GM21360 (cell line): Measurements from ENCODE around the gene MAEA.
"Not testable (repeated sequence)": the region's sequence is repeated elsewhere in the genome, so short reads cannot be mapped to it uniquely, and the experiment has no call there.

ENCODE experiments used
- ATAC-seq: cut with Tn5 transposase; IDR thresholded peaks from one replicate; pipeline ENCODE4 v1.9.1; 2021; ENCODE audit warnings: mild to moderate bottlenecking, moderate library complexity; ENCODE audit not compliant: unreplicated experiment

Gene MAEA

DNA sequence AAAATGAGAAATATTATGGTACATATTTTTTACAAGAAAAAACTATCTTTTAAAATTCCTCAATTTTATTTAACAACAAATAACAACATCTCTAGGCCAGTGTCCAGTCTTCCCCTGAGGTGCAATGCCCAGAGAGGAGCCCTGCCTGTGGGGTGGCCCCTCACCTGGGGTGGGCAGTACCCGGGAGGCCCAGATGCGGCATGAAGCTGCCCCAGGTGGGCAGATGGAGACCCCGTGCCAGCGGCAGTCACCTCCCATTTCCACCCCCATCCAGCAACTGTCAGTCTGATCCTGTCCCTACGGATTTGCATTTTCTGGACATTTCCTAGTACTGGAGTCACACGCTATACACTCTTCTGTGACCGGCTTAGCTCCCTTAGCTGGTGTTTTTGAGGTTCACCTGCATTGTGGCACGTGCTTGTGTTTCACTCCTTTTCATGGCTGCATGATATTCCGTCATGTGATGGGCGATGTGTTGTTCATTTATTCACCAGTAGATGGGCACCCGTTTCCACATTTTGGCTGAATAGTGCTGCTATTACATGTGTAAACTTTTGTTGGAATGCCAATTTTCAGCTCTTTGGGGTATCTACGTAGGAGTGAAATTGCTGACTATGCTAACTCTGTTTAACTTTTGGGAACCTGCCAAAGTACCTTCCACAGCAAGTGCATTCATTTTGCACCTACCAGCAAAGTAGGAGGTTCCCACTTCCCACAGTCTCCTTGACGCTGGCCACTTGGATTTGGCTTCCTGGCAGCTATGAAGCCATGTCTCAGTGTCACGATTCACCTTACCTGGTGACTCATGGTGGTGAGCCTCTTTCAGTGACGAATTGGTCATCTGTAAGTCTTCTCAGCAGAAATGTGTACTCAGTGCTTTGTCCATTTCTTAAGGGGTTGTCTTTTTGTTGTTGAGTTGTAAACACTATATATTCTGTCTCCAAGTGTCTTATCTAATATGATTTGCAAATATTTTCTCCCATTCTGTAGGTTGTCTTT is 11.7 kb upstream of the MAEA start:
- no peak for ATAC-seq

DNA sequence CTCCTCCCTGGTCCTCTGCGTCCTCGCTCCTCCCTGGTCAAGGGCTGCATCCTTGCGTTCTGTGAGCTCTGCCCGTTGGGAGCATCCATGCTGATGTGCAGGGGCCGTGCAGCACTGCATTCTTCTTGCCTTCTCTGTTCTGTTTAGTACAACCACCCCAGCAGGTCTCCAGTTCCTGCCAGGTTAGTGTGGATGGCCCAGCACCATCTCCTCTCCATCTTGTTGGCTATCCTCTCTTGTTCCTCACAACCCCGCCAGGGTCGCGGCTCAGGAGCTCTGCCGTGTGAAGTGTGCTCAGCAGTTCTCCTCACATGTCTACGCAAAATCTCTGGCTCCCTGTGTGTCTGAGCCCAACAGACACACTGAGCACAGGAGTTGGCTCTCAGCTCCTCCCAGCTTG is 10.4 kb upstream of the MAEA start:
- ATAC-seq = no peak

DNA sequence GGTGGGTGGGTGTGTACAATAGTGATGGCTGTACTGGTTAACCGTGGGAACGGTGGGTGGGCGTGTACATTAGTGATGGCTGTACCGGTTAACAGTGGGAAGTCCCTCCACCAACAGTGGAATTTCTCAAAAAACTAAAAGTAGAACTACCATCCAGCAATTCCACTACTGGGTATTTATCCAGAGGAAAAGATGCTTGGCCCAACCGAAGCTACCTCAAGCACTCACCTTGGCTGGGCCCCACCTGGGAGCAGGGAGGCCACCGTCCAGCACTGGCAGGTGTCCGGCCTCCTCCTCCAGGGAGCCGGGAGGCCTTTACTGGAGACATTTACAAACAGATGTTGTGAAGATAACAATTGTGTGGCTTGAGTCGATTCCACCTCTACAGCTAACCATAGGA is 6.0 kb upstream of the MAEA start:
- no peak for ATAC-seq

DNA sequence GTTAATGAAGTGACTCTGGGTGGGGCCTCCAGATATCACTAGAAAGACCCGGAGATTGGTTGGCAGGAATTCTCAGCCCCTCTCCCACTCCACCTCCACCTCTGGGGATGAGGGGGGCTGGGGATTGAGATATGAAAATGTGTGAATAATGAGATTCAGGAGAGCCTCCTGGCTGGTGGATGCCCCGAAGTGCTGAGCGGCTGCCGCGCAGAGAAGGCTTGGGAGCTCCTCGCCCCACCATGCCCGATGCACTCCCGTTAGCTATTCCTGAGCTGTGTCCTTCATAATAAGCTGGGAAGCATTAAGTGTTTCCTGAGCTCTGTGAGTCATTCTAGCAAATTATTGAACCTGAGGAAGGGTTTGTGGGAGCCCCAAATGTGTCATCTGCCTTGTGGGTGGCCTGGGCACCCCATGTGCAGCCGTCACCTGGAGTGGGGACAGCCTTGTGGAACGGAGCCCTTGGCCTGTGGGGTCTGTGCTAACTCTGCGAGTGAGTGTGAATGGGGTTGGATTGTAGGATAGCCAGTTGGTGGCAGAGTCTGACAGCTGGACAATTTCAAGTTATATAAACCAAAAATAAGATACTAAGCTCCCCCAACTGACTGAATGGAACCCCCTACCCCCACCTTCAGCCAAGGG is 4.4 kb upstream of the MAEA start:
- ATAC-seq = no peak

DNA sequence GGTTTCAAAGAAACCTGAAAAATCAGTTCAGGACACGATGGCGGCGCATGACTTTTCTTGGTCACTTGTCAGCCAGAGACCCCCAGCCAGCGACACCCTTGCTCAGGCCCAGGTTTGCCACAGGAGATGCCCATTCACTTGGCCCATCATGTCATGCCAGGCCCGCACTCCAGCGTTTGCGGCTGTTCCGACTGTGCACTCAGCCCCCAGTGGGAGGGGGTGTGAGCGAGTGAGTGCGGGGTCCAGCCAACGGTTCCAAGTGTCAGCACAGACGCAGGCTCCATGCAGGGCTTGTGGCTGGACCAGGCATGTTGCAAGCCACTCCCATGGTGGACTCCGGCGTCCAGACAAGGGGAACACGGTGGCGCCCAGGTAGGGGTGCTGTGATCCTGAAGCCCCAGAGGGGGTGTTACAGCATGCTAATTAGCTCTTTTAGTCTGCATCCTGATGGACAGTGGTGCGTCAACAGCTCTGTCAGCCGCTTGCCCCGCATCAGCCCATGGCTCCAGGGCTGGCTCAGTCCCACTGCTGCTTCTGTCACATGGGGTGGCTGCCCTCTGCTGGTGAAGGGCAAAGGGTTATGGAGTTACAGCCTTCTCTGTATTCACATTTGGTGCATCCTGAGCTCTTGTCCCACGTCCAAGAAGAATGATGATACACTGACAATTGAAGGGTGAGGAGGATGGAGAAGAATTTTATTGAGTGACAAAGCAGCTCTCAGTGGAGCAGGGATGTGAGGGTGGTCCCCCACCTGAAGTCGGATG is 3.7 kb upstream of the MAEA start:
- no peak for ATAC-seq

DNA sequence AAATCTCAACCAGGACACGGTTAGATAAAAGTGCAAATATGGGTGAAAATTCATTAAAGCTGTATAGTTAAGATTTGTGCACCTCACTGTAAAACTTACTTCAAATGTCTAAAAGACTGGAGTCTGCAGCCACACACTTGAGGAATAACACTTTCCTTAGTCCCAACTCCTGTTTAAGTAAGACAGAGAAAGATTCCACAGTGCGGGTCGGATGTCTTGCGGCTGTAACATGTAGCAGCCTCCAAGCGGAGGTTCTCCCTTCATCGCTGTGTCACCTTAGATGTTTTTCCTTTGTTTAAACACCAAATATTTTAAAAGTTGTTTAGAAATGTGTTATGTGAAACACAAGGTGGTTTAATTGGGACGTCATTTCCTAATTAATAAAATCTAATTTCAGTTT is 905 bp upstream of the MAEA start:
- no peak for ATAC-seq

DNA sequence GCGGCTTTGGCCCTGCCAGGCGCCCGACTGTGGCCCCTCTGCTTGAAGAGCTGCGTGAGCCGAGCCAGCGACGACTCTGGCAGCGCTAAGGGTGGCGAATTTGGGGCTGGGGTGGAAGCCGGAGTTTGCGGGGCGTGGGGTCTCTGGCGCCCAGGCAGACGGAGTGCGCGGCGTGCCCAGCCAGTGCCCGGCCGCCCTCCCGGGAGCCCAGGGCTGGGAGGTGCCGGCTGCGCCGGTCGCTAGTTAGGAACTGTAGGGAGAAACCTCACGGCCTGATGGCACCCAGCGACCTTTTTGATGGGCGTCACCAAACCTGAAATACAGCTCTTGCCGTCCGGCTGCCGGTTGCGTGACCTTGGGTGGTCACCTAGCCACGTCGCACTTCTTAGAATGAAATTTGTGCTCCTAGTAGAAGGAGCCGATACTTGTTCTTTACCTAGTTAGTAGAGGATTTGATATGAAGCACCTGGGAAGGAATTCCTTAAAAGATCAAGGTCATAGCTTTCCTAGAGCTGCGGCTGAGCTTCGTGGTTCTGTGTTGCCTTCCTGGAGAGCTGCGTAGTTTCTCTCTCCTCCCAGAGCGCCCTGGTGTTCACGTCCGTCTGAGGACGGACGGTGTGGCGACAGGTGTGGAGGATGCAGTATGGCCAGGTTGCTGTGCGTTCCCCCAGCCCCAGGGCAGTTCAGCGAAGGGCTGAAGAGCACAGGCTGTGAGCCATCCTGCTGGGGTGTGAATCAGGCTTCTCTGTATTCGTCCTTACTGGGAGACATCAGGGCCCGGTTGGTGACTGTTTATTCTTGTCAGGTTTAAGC is 680 bp downstream of the MAEA start:
- ATAC-seq = peak; percentile 2

DNA sequence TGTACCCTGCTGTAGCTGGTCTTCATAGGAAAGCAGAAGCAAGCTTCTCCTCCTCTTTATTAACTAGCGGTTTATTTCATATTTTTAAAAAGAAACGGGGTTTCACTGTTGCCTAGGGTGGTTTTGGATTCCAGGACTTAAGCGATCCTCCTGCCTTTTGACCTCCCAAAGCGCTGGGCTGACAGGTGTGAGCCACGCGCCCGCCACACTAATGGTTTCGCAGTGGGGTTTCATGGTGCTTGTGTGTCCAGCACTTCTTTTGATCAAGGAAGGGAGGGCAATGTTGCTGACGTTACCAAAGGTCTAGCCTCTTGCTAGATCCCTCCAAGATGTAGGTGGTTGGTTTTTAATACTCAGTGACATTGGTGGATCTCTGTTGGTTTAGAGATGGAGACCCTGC is 1.4 kb downstream of the MAEA start:
- no peak for ATAC-seq

DNA sequence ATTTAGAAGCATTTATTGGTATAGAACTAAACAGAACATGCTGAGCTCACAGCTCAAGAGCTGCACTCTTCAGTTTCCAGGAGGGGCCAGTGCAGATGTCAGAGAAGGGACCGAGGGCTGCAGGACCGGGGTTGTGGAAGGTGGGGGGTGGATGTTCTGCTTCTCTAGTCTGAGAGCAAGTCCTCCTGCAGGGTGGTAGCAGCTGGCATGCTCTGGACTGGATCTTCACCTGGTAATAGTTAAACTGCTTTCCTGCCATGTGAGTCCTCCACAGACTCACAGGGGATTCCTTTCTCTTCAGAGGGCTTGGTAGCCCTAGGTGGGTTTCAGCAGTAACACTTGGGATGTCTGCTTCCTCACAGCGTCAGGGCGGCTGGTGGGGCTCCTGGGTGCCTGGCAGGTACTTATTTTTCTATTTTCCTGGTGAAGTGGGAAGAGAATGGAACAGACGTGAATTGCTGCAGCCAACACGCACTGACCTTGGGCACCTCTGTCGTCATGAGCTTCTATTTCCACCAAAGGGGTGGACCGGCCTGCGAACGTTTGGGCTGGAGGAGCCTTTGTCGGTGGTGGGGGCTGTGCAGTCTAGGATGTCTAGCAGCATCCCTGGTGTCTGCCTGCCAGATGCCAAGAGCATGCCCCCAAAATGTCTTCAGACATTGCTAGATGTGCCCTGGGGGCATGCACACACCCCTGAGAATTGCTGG is 2.5 kb downstream of the MAEA start:
- ATAC-seq = no peak

DNA sequence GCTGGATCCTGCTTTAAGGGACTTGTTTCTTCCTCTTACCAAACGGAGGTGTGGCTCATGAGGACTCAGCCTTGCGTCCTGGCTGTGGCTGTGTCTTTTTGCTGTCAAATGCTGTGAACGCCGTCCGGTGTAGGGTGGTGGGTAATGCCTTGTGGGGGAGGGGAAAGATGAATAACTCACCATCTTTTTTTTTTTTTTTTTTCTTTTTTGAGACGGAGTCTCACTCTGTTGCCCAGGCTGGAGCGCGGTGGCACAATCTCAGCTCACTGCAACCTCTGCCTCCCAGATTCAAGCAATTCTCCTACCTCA is 3.0 kb downstream of the MAEA start:
- ATAC-seq = not testable (repeated sequence)

DNA sequence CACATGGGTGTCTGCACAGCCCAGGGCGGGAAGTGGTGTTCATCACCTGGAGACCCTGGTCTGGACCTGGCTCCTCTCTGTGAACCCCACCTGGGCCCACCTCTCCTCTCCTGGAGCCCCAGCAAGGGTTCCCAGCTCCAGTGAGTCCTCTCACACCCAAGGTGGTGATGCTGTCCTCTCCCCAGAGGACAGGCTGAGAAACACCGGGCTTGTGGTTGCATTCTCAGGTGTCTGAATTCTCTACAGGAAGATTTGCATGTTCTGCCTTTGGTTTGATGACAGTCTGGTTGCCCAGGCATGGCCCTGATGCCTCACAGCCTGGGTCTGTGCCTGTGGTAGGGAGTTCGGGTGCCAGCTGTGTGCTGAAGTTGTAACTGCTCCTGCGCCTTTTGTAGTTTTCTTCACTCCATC is 3.8 kb downstream of the MAEA start:
- ATAC-seq = no peak

DNA sequence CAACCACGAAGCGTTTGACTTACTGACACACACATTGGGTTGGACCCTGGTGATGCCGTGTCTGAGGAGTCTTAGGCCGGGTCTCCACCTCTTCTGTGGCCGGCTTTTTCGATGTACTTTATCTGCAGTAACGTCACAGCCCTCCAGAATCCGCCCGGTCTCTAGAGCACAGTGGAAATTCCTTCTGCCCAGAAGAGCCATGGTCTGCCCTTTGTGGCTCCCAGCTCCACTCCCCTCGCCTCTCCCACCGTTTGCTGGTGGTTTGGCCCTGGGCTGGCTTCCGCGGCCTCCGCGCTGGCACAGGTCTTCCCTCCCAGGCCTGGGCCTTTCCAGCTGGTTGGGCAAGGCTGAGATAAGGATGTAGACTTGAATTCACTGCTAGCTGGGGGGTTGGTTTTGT is 4.3 kb downstream of the MAEA start:
- no peak for ATAC-seq

DNA sequence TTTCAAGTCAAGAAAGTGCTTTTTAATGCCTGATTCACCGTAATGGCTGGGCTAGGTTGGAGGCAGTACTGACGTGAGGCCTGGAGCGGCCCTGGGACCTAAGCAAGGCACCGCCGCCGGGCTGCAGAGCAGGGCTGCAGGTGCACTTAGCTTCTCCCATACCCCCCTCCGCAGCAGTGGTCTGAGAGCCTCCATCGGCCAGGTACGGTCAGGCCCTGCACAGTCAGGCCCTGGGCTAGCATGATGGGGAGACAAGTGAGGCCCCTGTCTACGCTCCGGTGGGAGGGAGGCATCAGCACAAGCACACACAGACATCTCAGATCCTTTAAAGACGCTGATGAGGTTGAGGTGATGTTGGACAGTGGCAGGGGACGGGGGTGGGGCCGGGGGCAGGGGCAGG is 4.7 kb downstream of the MAEA start:
- ATAC-seq = no peak

DNA sequence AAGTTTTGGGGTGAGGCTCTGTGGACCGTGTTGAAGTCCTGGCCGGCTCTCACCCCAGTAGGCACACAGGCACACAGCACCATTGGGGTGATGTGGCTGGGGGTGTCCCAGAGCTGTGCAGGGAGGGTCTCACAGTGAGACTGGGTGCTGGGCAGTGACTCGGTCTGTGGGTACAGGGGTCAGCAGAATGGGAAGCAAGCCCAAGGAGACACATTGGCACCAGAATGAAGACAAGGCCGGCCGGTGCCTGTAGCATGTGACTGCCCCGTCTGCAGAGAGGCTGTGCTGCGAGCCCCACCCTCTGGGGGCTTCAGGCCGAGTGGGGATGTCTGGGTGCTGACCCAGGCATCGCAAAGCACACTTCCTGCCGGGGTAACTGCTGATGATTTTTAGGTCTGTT is 5.2 kb downstream of the MAEA start:
- ATAC-seq = no peak

DNA sequence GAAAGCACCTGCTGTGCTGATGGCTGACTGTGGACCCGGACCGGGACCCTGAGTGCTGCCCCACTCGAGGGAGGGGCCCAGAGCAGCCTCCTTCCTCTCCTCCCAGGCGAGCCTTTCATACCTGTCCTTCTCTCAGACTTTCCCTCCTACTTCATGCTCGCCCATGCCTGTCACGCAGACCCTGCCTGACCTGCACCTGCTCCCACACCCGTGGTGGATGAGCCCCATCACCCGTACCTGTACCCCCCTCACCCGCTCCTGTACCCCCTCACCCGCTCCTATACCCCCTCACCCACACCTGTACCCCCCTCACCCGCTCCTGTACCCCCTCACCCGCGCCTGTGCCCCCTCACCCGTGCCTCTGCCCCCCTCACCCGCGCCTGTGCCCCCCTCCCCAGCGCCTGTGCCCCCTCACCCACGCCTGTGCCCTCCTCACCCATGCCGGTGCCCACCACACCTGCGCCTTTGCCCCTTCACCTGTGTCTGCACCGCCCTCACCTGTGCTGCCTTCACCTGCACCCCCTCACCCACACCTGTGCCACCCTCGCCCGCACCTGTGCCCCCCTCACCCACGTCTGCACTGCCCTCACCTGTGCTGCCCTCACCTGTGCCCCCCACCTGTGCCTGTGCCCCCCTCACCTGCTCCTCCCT is 5.8 kb downstream of the MAEA start:
- ATAC-seq = no peak

DNA sequence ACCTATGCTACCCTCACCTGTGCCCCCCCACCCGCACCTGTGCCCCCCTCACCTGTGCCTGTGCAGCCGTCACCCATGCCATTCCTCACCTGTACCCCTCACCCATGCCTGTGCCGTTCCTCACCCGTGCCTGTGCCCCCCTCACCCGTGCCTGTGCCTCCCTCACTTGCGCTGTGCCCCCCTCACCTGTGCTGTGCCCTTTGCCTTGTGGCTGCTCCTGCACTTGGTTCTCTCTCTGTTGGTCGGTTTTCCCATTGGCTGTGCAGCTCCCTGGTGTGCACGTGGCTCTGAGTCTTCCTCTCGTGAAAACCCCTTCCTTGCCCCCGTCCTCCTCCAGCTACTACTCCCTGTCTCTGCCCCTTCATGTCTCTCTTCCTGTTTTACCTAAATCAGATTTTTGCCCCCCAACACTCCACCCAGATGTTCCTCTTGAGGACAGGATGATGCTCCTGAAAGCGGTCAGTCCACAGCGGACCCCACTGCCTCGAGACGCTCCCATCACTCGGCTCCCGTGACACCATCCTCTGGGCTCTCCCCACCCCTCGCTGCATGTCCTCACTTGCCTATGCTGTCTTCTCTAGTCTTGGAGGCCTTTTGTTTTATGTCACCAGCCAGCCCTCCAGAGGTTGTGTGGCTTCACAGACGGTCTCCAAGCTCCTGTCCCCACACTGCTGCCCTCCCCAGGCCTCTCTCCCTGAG is 6.8 kb downstream of the MAEA start:
- no peak for ATAC-seq

DNA sequence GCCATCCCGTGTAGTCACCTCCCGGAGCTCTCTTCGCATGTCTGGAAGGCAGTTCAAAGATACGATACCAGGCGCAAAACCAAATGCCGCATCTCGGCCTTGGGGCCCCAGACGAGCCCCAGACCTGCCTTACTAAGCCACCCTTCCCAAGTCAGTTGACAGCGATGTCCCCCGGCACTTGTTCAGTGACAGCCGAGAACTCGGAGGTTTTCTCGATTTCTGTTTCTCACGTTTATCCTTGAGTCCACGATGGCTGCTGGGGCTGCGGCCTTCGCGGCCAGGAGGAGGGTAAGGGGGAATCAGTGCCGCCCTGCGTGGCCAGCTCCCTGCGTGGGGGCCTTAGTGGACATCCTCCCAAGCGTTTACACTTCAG is 7.3 kb downstream of the MAEA start:
- ATAC-seq = no peak

DNA sequence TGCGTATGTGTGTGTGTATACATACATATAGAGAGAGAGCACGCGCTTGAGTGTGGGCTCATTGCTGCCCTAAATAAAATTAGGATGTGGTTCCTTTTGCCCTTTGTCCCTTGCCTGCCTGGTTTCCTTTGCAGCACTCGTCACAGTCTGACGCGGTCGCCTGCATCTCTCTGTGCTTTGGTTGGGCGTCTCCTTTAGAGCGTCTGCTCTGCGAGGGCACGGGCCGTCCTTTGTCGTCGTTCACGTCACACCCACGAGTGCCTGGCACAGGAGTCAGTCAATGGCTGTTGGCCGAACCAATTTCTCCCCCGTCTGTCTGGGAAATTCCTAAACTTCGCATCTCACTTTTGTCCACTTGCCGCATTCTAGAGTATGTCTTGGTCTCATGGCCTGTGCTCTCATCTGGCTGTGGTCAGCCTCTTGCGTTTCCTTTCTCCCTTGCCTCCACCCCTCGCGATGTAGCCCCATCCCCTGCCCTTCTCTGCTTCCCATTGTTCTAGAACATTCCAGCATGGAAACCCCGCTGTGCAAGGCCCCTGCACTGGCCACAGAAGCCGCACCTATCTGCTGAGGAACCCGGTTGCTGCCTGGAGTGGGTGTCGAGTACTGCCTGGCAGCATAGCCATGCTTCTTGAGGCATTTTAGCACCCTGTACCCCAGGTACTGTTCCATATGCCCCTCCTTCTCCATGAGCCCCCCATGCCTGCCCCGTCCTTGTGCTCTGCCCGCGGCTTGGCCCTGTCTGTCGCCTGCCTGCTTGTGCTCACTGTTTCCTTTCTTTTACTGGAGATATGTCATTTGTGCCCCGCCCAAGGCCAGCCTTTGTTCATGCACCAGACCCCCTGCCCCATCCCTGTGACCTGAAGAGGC is 8.0 kb downstream of the MAEA start:
- ATAC-seq = no peak
